Amniotic epithelial cell (primary cell): ENCODE measurements around the gene AZIN2.
A peak's percentile ranks its signal among the peaks of the same experiment; 100 is the strongest.
"Not testable (repeated sequence)": the region's sequence is repeated elsewhere in the genome, so short reads cannot be mapped to it uniquely, and the experiment has no call there.

Experiments used
- DNase-seq: peaks from one replicate; pipeline ENCODE4 v3.0.0-alpha.2; 2010; ENCODE audit warnings: low read depth

AZIN2 gene

DNA sequence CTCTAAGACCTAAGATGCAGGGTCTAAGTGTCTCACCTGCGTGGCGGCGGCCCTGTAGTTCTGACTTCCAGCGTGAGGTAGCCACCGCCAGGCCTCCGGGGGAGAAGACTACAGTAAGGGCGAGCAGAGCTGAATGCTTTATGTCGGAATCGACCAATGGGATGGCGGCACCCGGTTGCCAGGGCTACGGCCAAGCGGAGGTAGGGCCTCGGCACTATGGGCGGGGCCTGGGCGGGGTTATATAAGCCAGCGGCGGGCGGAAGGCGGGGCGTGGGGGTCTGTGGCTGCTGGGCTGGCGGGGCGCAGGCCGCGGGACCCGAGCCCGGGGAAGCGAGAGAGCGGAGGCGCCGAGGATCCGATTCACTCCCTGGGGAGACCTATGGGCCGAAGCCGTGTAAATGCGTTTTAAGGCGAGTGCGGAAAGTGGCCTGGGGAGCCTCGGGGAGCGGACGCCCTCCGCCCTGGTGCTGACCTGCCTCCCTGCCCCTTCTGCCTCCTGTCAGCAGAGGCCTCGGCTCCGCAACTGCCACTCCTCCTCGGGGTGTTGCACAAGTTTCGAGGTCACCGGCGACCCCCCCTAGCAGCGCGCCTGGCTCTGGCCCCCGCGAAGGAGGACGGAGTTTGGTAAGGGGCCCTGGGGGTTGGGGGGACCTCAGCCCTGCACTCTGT is at the start of gene AZIN2:
AZIN2 (plus strand) TSS at position 269 of the 669 bp plus-strand sequence. CDS start 1,097 bp downstream, outside the sequence.
- peak; percentile 89 for DNase-seq

DNA sequence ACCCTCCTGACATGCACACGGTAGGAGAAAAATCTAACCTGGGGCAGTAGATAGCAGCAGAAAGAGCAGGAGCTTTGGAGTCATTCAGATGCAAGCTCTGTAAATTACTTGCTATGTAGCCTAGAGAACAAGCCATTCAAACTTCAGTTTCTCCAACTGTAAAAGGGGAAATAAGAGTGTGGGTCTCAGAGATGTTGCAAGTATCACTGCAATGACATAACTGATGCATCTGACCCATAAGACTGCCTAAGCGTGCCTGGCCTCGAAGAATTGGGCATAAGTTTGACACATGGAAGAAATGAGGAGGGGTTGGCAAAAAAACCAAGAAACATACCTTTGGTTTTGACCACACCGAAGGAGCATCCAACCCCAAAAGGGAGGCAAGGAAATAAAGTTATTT is 49.4 kb upstream of the AZIN2 start:
- no peak for DNase-seq

DNA sequence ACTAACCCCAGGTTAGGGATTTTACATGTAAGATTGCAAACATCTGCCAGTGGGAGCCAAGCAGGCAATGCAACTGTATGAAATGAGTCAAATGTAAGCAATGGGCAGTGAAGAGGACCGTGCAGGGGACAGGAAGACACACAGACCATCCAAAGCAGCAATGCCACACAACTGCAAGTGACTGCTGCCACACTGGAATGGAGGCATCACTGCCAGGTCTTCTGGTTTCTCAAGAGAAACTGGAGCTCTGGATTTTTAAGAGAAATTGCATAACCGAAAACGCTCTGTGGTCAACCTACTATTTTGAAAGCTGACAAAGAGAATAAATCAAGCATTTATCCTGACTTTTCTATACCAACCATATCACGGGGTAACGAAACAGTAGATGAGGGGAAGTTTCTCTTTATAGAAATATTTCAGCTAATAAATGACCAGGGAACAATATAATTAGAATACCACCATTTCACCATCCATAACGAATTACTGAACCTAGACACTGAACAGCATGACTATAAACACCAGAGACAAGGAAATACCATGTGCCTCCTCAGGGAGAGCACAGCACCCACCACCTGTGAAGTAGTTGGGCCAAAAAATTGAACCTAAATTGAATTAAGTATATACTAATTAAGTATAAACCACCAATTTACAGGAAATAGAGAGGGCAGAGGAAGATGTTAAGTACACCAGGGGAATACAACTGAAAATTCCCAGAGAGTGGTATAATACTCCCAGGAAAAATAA is 48.7 kb upstream of the AZIN2 start:
- DNase-seq: peak; percentile 81

DNA sequence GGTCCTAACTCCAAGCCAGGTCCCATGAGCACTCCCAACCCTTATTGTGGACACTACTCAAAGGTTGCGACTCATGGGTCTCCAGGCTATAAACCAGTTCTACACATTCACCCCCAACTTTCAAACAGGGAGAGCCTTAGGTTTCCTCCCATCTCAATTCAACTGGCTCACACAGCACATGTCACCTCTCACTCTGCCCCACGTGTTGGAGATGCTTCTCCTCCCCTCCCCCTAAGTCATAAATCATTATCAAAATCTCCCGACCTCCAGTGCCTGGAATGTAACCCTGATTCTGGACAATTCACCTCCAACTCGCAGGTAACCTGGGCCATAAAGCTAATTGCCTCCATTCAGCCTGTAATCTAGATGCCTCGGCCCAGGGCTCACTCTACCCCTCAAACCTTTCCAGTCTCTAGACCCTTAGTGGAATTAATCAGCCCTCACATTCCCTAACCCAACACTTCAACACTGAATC is 44.9 kb upstream of the AZIN2 start:
- DNase-seq: peak; percentile 20

DNA sequence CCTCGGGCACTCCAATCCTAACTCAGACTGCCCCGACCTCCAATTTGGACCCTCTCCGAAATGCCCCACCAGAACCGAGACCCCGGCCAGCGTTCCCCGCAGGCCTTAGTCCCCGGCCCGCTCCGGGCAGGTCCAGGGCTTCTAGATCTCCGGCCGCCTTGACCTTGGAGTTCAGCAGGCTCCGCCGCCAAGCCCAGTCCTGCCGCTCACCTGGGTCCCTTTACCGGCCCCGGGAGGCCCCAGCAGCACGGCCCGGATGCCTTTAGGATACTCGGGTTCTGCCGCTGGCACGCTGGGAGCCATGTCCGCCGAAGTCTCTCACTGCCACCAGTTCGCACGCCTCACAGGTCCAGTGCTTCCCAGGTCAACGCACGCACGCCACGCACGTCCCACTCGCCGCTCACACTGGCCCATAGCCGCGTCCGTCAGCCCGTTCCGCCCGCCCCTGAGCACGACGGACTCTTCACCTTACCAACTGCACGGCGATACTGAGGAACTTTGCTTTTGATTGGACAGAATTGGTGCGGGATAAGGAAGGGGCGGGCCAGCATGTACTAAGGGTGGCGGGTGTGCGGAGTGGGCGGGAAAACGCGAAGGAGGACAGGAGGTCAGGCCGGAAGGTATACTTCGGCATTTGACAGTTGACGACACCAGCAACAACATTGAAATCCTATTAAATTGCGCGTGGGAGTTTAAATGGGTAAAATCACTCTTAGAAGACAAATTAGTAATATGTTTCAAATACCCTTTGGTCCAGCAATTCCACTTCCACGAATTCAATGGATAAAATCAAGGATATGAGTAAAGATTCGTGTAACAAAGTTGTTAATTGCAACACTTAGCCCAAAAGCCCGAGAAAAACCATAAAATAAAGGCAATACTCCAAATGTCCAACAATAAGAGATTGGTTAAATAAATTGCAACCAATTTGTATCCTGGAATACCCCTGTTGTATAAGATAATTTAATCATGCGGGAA is 44.1 kb upstream of the AZIN2 start, which contains the start of gene AK2:
AK2 (minus strand) TSS at position 358 of the 978 bp plus-strand sequence; CDS start at position 303, 55 bp downstream.
- peak; percentile 96 for DNase-seq

DNA sequence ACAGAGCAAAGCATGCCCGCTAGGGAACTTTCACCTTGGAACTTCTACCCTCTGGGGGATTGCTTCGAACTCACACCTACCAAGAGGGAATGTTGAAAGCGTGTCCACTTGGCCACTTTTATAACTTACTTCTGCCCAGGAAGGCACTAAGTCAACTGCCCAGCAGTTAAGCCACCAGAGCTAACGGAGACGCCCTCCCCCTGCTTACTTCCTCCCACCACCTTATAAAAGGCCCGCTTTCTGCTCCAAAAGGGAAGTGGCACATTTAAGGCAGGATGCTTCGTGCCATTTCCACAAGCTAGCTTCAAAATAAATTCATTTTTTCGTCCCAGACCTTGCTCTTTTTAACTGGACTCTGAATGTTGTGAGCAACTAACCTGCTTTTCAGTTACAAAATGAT is 41.1 kb upstream of the AZIN2 start:
- DNase-seq: no peak

DNA sequence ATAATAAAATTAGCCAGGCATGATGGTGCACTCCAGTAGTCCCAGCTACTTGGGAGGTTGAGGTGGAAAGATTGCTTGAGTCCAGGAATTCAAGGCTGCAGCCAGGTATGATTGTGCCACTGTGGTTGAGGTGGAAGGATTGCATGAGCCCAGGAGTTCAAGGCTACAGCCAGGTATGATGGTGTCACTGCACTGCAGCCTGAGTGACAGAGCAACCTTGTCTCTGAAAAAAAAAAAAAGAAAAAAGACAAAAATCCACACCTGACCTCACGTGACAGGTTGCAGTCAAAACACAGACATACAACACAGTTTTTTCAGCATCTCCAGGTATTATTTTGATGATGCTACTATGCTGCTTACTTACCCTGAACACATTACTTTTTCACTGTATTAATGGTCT is 39.9 kb upstream of the AZIN2 start:
- no peak for DNase-seq

DNA sequence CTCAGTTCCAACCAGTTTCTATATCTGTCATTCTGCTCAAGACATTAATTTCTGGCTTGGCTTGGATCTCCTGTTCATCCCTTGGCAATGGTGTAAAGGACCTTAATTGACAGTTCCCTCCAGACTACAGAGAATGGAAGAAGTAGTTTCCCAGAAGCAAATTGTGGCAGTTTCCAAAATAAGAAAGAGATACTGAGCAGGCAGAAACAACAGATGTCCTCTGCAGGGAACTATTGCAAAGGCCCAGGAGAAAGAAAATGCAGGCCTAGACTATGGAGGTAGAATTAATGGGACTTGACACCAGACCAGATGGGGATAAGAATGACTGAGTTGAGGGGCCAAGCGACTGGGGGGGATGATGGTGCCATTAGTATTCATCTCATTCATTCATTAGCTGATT is 38.1 kb upstream of the AZIN2 start:
- no peak for DNase-seq

DNA sequence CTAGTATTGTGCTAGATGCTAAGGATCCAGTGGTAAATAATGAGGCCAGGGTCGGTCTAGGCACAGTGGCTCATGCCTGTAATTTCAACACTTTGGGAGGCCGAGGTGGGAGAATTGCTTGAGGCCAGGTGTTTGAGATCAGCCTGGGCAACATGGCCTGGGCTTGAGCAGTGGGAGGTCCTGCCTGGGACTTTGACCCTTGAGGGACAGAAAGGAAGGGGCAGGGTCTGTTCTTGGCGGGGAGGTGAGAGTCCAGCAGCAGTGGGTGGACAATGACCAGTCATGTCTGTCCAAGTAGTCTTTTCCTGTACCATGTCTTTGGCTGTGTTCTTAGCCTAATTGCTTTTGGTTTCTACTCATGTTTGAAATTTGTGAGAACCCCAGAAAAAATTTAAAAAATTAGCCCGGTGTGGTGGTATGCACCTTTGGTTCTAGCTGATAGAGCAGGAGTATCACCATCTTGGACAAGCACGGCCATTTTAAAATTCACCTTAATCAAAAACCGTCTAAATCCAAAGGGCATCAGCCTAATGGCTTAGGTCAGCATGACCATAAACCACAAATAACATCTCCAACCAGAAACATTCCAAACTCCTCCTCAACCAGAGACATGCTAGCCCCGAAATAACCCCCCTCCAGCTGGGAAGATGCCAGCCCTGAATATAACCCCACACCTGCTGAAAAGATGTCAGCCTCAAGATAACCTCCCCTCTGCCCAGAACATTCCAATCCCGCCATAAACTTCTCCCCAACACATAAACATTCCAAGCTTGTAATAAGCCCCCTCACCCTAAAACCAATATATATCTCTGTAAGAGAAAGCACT is 37.5 kb upstream of the AZIN2 start:
- peak; percentile 55 for DNase-seq

DNA sequence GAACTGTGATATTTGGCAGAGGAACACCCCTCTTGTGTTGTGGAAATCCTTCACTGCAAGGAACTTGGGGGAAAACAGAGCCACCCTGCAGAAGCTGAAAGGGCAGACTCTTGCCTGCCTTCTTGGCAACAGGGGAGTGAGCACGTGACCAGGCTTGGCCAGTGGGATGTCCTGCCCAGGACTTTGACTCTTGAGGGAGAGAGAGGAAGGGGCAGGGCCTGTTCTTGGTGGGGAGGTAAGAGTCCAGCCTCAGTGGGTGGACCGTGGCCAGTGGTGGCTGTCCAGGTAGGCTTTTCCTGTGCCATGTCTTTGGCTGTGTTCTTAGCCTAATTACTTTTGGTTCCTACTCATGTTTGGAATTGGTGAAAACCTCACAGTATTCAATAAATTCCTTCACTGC is 35.7 kb upstream of the AZIN2 start:
- DNase-seq: no peak

DNA sequence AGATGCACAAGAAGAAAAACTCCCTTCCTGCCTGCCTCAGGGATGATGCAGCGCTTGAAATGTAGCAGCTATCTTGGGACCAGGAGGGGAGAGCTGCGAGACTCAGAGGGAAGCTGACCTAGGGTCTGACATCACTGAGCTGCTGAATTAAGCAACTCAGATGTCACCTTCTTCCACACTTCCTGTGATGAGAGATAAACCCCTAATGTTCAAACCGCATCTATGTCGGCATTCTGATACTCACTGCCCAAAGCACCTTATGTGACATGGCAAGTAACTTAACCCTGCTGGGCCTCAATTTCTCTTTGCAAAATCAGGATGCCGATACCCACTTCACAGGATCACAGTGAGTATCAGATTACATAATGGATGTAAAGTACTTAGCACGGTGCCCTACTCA is 35.1 kb upstream of the AZIN2 start:
- peak; percentile 50 for DNase-seq

DNA sequence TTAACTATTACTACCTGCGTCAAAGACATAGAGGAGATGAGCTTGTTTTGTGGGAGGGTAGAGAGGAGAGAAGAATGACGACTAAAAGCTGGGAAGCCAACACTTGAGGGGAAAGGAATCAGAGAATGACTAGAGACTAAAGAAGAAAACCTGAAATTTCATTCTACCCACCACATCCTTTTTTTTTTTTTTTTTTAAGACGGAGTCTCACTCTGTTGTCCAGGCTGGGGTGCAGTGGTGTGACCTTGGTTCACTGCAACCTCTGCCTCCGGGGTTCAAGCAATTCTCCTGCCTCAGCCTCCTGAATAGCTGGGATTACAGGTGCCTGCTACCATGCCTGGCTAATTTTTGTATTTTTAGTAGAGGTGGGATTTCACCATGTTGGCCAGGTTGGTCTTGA is 34.7 kb upstream of the AZIN2 start:
- not testable (repeated sequence) for DNase-seq

DNA sequence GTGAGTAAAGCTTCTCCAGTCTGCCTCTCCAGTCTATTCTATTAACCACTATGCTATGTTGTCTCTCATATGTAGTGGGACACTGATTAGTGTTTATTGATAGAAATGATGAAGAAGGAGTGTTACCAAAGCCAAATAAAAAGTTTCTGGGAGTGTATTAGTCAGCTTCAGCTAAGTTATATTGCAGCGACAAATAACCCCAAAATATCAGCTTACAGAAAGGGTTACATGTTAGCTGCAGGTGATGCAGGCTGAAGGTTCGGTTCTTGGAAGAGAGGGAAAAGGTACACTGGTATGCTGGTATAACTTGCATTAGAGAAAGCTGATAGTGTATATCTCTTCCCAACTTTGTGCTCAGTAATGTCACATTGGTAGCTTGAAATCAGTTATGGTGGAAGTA is 33.7 kb upstream of the AZIN2 start:
- no peak for DNase-seq

DNA sequence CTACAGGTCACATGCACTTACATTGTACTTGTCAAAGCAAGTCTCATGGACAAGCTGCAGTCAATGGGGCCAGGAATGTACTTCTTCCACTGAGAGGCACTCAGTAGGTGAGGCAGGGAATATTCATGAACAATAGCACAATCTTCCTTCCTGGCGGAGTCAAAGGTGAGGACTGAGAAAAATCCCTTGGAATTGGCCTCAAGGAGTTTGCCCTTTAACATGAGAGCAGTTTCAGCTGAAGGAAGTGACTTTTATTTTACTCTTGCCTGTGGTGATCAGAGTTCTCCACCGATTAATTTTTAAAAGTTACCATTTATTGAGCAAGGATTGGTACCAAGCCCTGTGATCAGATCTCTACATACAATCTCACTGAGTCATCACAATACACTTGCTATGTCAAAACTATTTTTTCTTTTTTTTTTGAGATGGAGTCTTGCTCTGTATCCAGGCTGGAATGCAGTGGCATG is 33.1 kb upstream of the AZIN2 start:
- peak; percentile 31 for DNase-seq

DNA sequence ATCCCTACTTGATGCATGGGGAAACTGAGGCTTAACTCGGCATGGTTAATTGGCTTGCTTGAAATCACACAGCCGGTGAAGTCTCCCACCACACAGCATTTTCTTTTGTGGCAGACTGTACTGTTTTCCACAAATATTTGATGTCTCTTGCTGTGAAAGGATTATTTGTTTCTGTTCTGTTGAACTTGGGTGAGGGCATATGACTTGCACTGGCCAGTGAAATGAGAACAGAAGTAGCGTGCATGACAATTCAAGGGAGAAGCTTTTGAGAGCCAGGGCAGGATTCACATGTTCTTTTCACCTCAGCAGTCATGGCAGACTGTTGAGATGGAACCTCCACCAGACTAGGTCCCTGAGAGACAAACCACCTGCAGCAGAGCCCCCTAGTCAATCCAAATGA is 32.5 kb upstream of the AZIN2 start:
- no peak for DNase-seq

DNA sequence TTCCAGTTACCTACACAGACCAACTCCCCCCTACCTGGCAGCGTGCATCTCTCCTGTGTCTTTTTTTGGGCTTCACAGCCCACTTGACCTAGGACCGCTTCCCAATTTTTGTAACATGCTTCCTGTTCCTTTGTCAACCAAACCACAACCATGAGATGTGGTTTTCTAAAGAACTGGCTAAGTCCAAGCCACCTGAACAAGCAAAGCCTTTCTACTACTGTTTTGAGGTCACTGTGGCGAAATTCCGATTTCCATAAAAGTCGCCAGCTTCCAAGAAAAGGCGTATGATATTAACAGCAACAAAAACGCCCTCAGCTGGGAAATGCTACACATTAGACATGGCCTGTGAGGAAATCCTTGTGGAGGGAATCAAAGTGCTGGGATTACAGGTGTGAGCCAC is 31.6 kb upstream of the AZIN2 start:
- DNase-seq: no peak

DNA sequence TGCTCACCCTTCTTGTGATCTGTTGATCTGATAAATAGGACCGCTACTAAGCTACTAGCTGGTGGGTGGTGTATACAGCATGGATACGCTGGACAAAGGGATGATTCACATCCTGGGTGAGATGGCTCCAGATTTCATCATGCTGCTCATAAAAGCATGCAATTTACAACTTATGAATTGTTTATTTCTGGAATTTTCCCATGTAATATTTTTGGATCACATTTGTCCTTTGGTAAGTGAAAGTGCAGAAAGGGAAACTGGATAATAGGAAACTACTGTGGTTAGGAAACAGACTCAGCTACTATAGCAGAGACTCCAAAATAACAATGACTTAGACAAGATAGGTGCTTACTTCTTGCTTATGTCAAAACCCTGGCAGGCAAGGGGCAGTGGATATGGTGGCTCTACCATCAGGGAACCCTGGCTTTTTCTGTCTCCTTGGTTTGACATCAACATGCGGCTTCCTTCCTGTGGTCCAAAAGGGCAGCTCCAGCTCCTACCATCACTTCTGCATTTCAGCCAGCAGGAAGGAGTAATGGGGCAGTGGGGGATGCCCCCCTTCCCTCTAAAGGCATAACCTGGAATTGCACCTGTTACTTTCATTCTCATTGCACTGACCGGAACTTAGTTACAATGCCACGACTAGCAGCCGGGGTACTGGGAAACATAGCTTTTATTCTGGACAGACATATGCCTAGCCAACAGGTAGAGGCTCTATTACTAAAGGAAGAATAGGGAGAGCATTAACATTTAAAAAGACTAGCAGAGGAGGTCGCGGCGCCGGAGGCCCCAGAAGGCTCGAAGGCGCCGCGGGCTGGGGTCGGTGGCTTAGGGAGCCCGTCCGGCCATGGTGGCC is 30.5 kb upstream of the AZIN2 start:
- peak; percentile 98 for DNase-seq

DNA sequence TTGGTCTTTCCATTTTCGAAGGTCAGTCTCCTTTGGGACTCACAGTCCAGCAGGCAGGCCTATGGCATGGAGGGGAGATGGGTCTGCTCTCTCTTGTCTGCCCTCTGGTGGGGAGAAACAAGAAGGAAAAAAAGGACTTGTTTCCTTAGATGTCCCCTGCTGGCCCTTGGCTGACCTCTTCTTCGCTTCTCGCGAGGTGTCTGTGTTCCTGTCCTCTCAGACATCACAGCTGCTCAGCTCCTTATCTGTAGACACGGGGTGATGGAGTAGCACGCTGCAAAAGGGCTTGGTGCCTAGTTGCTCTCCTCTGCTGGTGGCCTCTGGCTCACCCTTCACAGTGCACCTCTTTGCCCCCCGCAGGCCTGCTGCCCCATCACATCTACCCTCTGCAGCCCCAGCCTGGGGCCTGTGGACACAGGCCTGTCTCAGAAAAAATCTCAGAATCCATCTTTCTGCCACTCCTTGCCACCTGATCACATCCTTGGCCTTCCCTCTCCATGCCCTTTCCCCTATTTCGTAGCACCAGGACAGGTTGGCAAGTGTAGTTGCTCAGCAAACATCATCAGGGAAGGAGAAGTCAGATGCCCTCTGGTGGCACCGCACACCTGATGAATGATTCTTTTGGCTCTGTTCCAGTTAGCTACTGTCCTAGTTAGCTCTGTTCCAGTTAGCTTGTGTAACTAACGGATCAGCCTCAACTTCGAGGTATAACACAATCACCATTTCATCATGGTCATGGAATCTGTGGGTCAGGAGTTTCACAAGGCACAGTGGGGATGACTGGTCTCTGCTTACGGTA is 25.5 kb upstream of the AZIN2 start:
- peak; percentile 89 for DNase-seq

DNA sequence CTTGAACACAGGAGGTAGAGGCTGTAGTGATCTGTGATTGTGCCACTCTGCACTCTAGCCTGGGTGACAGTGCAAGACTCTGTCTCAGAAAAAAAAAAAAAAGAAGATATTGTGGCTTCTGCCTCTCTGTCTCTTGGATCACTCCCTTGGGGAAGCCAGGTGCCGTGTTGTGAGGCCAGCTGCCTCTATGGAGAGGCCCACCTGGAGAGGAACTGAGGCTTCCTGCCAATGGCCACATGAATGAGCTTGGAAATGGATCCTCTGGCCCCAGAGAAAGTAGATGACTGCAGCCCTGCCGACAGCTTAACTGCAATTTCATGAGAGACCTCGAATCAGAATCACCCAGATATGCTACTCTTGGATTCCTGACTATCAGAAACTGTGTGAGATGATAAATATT is 24.5 kb upstream of the AZIN2 start:
- no peak for DNase-seq
